Breast epithelium (tissue), 4 donors: Measurements from ENCODE around the gene GID4. TPM values are rescaled to one million over a fixed set of nuclear protein-coding genes. Genes with fewer than 3 reads are reported as not detected.

ENCODE experiments used
- DNase-seq, 2 donors: peaks; one replicate each; pipeline ENCODE4 v3.0.0-alpha.2; 2019; ENCODE audit warnings: low spot score in 2 of 2
- H3K27ac ChIP-seq, 2 donors: fragments of 200-600 bp; sonication (generic) in 1 of 2; one replicate each; pipeline ENCODE4 v1.5.1; 2016 to 2019; ENCODE audit warnings: mild to moderate bottlenecking in 1 of 2
- H3K27me3 ChIP-seq, 2 donors: fragments of 200-600 bp; sonication (generic) in 1 of 2; one replicate each; pipeline versions ENCODE4 v1.5.1 to v1.6.0; 2017 to 2019; ENCODE audit warnings: control low read depth in 1 of 2, mild to moderate bottlenecking in 1 of 2
- H3K36me3 ChIP-seq: fragments of 200-600 bp; one replicate; pipeline ENCODE4 v1.5.1; 2019
- H3K4me1 ChIP-seq, 2 donors: fragments of 200-600 bp; sonication (generic); one replicate each; pipeline ENCODE4 v1.5.1; 2016 to 2019; ENCODE audit warnings: control low read depth in 1 of 2
- H3K4me3 ChIP-seq, 3 donors: fragments of 200-600 bp; sonication (generic); 1 replicate in 2 of 3; 2 replicates in 1 of 3; pipeline ENCODE4 v1.5.1; 2016 to 2019; ENCODE audit warnings: mild to moderate bottlenecking in 3 of 3, moderate library complexity in 2 of 3
- H3K9me3 ChIP-seq, 2 donors: fragments of 200-600 bp; sonication (generic) in 1 of 2; one replicate each; pipeline ENCODE4 v1.5.1; 2016 to 2019; ENCODE audit warnings: control low read depth in 1 of 2
- POLR2A ChIP-seq: fragments of 450-650 bp; IDR thresholded peaks from one replicate; pipeline ENCODE4 v1.6.1; 2016; ENCODE audit warnings: antibody characterized with exemption, mild to moderate bottlenecking, moderate library complexity
- POLR2AphosphoS5 ChIP-seq, 3 donors: sonication (generic); formaldehyde crosslinking; IDR thresholded peaks; one replicate each; pipeline ENCODE4 v1.6.1; 2017; ENCODE audit warnings: antibody characterized with exemption in 3 of 3
- intact Hi-C: fragments of 100-400 bp; cut with DNase I; formaldehyde crosslinking; loops from one replicate; pipeline ENCODE4 v1.15.1; 2023; ENCODE audit warnings: low total_unique reads
- total RNA-seq, 3 donors: library from RNA; depleted of rRNA; stranded (reverse); fragments of >200 nt; gene quantifications; one replicate each; pipeline ENCODE4 v1.1.0, GENCODE V29; 2016
- TF ChIP-seq, protein P1 (sequence below), 3 donors: fragments of 450-650 bp; IDR thresholded peaks; one replicate each; pipeline ENCODE4 v1.5.1; 2016 to 2017; ENCODE audit warnings: antibody characterized with exemption in 3 of 3, mild to moderate bottlenecking in 3 of 3, moderate library complexity in 3 of 3

GID4 gene
- total RNA-seq, 3 donors from 2014 or later: 11.1 to 23.8 (median 12.1) TPM

DNA sequence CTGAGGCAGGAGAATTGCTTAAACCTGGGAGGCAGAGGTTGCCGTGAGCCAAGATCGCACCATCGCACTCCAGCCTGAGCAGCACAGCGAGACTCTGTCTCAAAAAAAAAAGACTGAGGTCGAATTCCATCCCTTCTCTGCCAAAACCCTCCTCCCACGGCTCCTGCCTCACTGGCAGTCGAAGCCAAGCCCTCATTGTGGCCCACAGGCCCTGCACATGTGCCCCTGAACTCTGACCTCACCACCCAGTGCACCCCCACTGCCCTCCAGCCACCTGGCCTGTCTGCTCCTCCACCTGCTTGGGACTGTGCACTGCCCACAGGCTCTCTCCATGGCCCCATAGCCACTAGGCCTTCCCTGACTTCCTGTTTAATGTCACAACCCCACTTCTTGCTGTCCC, 76.3 kb downstream of the GID4 start:
- H3K36me3 ChIP-seq: no peaks in the 10 kb centered on the region
- peaks cover 0 to 6% of the 10 kb centered on the region in 2 donors for H3K9me3 ChIP-seq
- intact Hi-C loops: no loop called here
- H3K4me1 ChIP-seq: no peaks in the 10 kb centered on the region
- no peak overlapping the region for H3K27ac ChIP-seq
- no peak overlapping the region for H3K4me3 ChIP-seq
- DNase-seq: no peak
- TF ChIP-seq POLR2AphosphoS5 (IDR thresholded peaks at IDR 0.05) (no peak), POLR2A (no peak)
- TF ChIP-seq, protein P1, sequence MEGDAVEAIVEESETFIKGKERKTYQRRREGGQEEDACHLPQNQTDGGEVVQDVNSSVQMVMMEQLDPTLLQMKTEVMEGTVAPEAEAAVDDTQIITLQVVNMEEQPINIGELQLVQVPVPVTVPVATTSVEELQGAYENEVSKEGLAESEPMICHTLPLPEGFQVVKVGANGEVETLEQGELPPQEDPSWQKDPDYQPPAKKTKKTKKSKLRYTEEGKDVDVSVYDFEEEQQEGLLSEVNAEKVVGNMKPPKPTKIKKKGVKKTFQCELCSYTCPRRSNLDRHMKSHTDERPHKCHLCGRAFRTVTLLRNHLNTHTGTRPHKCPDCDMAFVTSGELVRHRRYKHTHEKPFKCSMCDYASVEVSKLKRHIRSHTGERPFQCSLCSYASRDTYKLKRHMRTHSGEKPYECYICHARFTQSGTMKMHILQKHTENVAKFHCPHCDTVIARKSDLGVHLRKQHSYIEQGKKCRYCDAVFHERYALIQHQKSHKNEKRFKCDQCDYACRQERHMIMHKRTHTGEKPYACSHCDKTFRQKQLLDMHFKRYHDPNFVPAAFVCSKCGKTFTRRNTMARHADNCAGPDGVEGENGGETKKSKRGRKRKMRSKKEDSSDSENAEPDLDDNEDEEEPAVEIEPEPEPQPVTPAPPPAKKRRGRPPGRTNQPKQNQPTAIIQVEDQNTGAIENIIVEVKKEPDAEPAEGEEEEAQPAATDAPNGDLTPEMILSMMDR (IDR thresholded peaks at IDR 0.05): no peak
- H3K27me3 ChIP-seq: no peaks in the 10 kb centered on the region

DNA sequence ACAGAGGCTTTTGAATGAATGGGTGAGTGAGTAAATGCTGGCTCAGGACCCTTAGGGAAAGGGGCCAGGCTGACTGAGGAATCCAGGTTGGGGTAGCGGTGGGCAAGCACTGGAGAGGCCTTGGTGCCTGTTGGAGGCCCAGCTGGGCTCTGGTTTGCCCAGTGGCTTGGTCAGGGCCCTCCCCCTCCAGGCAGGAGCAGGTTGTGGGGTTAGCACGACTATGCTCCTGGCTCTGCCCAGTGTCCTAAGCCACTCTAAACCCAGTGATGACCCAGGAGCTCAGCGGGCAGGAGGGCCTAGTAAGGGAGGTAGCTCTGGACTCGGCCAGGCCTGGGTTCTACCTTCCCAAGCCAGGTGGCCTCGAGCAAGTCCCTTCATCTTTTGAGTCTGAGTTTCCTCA, 76.9 kb downstream of the GID4 start:
- no peak overlapping the region for H3K27ac ChIP-seq
- DNase-seq: no peak
- no peaks in the 10 kb centered on the region for H3K27me3 ChIP-seq
- TF ChIP-seq POLR2A (no peak), POLR2AphosphoS5 (IDR thresholded peaks at IDR 0.05) (no peak)
- TF ChIP-seq, protein P1 (IDR thresholded peaks at IDR 0.05): no peak
- no peaks in the 10 kb centered on the region for H3K36me3 ChIP-seq
- no peaks in the 10 kb centered on the region for H3K4me1 ChIP-seq
- intact Hi-C loops: no loop called here
- H3K9me3 ChIP-seq: peaks cover 0 to 6% of the 10 kb centered on the region in 2 donors
- no peak overlapping the region for H3K4me3 ChIP-seq

DNA sequence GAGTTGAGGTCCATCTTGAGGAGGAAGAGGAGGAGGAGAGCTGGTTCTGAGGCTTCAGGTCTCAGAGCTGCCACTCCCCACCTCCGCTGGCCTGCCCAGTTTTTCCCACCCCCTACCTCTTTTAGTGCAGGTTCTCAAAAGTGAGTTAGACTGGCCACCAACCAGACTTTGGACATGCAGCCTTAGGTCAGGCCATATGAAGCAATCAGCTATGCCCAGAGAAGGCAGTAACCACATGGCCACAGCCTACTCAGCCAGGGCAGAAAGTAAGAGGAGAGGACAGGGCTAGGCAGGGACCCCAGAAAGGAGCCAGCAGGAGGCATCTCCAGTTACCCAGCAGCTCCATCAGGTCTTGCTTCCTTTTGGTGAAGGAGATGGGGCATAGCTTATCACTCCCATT, 78.3 kb downstream of the GID4 start:
- Histone ChIP-seq H3K27me3 (no peaks in the 10 kb centered on the region), H3K4me3 (no peak overlapping the region), H3K4me1 (no peaks in the 10 kb centered on the region), H3K36me3 (no peaks in the 10 kb centered on the region), H3K27ac (no peak overlapping the region), H3K9me3 (peaks cover 0 to 6% of the 10 kb centered on the region in 2 donors)
- TF ChIP-seq POLR2AphosphoS5 (IDR thresholded peaks at IDR 0.05): no peak
- TF ChIP-seq POLR2A: no peak
- TF ChIP-seq, protein P1 (IDR thresholded peaks at IDR 0.05): no peak
- no peak for DNase-seq
- intact Hi-C loops: no loop called here

Other genes starting within 250 kb of the GID4 start
- gene SREBF1, start 202.4 kb upstream of the GID4 start, total RNA-seq: 100 to 1,000 TPM in 1 of 3 donors, 10 to 100 TPM in 2; 39.0 to 119 (median 81.3) TPM
- 10 to 100 TPM; 32.3 to 39.1 (median 36.4) TPM for gene TOM1L2, start 67.0 kb upstream of the GID4 start, total RNA-seq
- 10 to 100 TPM in 2 of 3 donors, under 1 TPM in 1; 0.96 to 18.0 (median 10.5) TPM for gene DRC3, start 66.5 kb upstream of the GID4 start, total RNA-seq
- 10 to 100 TPM; 12.9 to 15.7 (median 13.0) TPM for gene ATPAF2, start 240 bp upstream of the GID4 start, total RNA-seq
- 10 to 100 TPM; 36.4 to 42.0 (median 40.3) TPM for gene DRG2, start 48.5 kb downstream of the GID4 start, total RNA-seq
- 1 to 10 TPM; 1.2 to 2.9 (median 2.2) TPM for gene MYO15A, start 69.3 kb downstream of the GID4 start, total RNA-seq
- gene ALKBH5, start 144.4 kb downstream of the GID4 start, total RNA-seq: 10 to 100 TPM; 80.0 to 90.0 (median 82.3) TPM
- gene LLGL1, start 186.2 kb downstream of the GID4 start, total RNA-seq: 10 to 100 TPM; 16.0 to 21.6 (median 18.4) TPM
- gene FLII, start 219.3 kb downstream of the GID4 start, total RNA-seq: 100 to 1,000 TPM; 235 to 298 (median 293) TPM
- 10 to 100 TPM in 2 of 3 donors, 1 to 10 TPM in 1; 9.8 to 29.6 (median 19.0) TPM for gene MIEF2, start 221.3 kb downstream of the GID4 start, total RNA-seq